Stimulated activated CD8-positive, alpha-beta memory T cell treated with anti-CD3 and anti-CD28 coated beads, Interleukin-4, amount 100 ng/mL, for 4 hours (primary cell): ENCODE results near the gene KMT2B.

Experiments used
- DNase-seq, 2 donors: peaks; one replicate each; pipeline ENCODE4 v3.0.0-alpha.2; 2020; ENCODE audit warnings: low read depth in 2 of 2, low spot score in 1 of 2

Gene KMT2B

GRCh38 chr19:35777086-35777841 is 59.5 kb downstream of the KMT2B start:
- DNase-seq = no peak

- DNase-seq = no peak
Measured at GRCh38 chr19:35777961-35778360, 60.2 kb downstream of the KMT2B start.

DNA sequence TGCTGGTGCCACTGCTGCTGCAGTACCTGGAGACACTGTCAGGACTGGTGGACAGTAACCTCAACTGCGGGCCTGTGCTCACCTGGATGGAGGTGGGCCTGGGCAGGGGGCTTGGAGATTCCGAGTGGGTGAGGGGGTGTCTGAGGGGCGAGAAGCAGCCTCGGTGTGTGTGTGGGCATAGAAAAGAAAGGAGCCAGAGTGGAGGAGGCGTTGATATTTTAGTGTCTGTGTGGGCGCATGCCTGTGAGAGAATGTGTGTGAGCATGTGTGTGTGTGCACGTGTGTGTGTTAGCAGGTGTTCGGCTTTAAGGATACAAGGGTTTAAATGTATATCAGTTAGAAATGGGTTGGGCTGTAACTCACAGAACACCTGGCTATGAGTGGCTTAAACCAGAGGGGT is 61.2 kb downstream of the KMT2B start:
- no peak for DNase-seq

DNA sequence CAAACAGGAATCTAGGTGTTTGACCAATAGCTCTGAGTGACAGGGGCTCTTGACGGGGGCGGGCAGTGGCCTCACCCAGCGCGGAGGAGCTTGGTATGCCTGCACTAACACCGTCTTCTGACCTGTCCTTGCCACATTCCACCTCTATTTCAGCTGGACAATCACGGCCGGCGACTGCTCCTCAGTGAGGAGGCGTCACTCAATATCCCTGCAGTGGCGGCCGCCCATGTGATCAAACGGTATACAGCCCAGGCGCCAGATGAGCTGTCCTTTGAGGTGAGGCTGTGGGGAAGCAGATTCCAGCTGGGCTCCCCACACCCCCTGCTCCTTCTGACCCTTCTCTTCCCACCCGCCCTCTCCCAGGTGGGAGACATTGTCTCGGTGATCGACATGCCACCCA is 62.3 kb downstream of the KMT2B start:
- no peak for DNase-seq

DNA sequence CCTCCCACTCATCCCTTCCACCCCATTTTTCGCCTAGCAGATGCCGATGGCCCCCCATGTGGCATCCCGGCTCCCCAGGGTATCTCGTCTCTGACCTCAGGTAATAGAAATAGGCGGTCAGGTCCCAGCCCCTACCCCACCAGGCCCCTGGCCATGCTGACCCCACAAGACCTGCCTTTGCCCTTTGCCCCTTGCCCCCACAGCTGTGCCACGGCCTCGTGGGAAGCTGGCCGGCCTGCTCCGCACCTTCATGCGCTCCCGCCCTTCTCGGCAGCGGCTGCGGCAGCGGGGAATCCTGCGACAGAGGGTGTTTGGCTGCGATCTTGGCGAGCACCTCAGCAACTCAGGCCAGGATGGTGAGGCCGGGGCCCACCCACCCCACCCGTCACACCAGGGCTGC is 62.9 kb downstream of the KMT2B start:
- DNase-seq = no peak

DNA sequence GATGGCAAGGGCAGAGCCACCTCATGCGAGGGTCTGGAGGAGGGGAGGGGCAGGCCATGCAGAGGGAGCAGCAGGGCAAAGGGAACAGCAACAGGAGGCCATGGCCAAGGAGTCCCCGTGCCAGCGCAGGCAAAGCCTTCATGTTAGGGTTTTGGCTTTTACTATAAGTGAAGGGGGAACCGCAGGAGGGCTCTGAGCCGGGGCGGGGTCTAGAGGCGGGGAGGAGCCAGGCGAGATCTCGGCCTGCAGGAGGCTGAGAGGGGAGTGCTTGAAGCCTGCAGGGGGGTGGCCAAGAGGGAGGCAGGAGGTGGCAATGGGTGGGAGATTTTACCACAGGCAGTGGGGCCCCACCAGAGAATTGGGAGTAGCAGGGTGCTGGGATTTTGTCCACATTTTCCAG is 63.8 kb downstream of the KMT2B start:
- DNase-seq = no peak

DNA sequence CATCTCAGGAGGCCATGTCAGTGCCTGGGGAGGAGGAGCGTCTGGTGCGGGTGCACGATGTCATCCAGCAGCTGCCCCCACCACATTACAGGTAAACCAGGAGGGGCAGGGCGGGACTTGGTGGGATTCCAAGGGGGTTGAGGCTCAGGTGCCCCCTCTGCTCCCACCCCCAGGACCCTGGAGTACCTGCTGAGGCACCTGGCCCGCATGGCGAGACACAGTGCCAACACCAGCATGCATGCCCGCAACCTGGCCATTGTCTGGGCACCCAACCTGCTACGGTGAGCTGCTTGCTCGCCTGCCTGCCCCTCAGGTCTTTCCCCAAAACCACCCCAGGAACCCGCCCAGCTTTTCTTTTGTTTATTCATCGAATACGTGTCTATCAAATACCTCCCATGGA is 64.8 kb downstream of the KMT2B start:
- DNase-seq = no peak

DNA sequence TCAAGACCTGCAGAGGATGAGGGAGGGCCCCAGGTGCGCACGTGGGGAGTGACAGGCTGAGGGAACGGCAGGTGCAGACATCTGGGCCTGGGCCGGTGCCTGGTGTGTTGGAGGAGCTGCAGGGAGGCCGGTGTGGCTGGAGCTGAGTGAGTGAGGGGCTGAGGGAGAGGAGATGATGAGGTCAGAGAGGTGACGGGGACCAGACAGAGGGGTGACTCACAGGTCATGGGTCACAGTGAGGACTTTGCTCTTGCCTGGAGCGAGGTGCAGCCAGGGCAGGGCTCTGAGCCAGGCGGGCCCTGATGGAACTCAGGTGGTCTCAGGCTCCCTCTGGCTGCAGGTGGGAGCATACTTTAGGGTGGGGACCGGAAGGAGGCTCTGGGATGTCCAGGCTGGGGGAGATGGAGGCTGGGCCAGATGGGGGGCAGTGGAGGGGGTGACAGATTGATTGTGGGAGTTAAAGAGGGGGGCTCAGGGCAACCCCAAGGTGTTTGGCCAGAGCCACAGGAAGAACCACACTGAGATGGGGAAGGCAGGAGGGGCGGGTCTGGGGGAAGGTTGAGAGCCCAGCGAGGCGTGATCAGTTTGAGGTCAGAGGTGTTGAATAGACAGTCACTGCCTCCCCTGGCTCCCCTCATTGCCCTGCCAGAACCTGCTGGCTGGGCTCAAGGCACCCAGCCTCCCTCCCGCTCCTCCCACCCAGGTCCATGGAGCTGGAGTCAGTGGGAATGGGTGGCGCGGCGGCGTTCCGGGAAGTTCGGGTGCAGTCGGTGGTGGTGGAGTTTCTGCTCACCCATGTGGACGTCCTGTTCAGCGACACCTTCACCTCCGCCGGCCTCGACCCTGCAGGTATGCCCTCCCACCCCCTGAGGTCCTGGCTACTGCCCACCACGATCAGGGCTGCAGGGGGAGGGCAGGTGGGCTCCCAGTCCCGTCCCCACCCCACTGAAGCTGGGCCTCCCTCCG is 65.9 kb downstream of the KMT2B start:
- no peak for DNase-seq

DNA sequence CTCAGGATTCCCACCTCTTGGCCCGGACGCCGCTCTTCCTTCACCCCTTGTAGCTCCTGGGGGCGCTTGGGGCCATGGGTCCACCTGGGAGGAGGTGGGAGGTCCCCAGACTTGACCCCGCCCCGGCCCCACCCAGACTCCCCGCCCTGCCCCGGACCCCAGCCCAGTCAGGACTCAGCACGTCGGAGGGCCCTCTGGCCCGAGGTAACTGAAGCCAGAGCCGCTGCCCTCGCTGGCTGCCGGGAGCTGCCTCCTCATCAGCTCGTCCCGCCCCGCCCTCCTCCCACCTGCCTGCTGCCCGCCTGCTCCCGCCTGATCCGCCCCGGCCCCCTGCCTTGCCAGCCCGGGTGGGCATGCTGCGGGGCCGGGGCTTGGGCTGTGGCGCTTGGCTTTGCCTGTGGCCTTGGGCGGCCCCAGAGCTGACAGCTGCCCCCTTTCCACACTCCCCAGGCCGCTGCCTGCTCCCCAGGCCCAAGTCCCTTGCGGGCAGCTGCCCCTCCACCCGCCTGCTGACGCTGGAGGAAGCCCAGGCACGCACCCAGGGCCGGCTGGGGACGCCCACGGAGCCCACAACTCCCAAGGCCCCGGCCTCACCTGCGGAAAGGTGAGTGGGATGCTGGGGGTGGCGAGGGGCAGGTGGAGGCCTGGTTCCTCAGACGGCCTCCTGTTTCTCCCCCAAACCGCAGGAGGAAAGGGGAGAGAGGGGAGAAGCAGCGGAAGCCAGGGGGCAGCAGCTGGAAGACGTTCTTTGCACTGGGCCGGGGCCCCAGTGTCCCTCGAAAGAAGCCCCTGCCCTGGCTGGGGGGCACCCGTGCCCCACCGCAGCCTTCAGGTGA is 66.9 kb downstream of the KMT2B start:
- DNase-seq = no peak

GRCh38 chr19:35785339-35785627 is 67.5 kb downstream of the KMT2B start:
- DNase-seq = no peak

GRCh38 chr19:35786299-35787160 is 68.7 kb downstream of the KMT2B start:
- no peak for DNase-seq

DNA sequence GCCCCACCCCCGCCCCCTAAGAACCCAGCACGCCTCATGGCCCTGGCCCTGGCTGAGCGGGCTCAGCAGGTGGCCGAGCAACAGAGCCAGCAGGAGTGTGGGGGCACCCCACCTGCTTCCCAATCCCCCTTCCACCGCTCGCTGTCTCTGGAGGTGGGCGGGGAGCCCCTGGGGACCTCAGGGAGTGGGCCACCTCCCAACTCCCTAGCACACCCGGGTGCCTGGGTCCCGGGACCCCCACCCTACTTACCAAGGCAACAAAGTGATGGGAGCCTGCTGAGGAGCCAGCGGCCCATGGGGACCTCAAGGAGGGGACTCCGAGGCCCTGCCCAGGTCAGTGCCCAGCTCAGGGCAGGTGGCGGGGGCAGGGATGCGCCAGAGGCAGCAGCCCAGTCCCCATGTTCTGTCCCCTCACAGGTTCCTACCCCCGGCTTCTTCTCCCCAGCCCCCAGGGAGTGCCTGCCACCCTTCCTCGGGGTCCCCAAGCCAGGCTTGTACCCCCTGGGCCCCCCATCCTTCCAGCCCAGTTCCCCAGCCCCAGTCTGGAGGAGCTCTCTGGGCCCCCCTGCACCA is 69.5 kb downstream of the KMT2B start:
- DNase-seq = no peak
